HG03565 (cell line): ENCODE measurements around the gene SCFD2.

Source experiments
- ATAC-seq: cut with Tn5 transposase; IDR thresholded peaks from one replicate; pipeline ENCODE4 v1.9.1; 2021; ENCODE audit warnings: mild to moderate bottlenecking, moderate library complexity; ENCODE audit not compliant: unreplicated experiment

Gene SCFD2

DNA sequence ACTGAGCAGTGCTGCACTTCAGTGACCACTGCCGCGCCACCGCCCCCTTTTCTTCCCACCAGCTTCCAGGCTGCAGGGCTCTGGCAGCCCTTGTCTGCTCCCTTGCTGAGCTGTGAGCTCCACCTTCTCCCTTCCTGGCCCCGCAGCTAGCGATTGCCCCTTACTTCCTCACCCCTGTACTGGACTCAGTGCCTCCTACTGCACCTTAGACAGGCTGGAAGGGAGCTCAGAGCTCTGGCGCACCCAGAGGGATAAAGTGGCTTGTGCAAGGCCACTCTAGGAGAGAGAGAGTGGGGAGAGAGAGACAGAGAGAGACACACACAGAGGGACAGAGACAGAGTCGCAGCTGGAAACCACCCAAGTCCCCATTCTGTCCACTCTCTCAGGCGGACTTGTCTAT is 497.7 kb downstream of the SCFD2 start:
- ATAC-seq: no peak

DNA sequence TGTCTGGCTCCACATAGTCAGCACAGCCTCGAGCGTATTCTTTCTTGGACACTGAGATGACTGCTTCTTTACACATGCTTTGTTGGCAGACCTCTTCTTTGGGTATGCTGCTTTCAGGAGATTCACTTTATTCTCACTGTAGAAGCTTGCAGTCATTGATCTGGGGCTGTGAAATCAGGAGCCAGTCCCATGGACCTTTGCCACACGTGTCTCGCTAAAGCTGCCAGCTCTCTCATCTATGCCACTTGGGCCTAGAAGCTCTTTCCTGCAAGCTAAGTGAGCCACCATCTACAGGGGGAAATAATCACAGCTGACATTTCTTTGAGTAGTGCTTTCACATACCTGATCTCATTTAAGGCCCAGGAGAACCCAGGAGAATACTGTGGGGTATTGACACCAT is 498.7 kb downstream of the SCFD2 start:
- no peak for ATAC-seq

DNA sequence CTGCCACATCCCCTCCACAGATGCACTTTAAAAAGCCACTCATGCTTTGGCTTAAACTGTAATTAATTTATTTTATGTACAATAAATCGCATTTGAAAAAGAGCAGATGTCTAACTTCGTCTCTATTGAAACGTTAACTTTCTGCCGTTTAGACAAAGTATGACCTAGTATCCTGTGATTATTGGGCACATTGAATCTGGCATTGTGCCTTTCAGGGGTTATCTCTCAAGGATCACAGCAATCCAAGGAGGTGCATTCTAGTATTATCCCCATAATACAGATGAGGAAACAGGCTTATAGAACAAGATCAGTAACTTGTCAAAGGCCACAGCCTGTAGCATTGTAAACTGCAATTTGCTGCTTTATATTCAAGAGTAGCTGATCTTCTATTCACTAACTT is 499.1 kb downstream of the SCFD2 start:
- ATAC-seq: no peak

DNA sequence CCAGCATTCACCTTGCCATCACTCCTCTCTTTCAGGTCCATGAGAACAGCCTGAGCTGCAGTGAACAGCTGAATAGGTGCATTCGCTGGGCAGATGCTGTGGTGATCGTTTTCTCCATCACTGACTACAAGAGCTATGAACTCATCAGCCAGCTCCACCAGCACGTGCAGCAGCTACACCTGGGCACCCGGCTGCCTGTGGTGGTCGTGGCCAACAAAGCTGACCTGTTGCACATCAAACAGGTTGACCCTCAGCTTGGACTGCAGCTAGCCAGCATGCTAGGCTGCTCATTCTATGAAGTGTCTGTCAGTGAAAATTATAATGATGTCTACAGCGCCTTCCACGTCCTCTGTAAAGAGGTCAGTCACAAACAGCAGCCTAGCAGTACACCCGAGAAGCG is 500.6 kb downstream of the SCFD2 start:
- ATAC-seq: no peak

DNA sequence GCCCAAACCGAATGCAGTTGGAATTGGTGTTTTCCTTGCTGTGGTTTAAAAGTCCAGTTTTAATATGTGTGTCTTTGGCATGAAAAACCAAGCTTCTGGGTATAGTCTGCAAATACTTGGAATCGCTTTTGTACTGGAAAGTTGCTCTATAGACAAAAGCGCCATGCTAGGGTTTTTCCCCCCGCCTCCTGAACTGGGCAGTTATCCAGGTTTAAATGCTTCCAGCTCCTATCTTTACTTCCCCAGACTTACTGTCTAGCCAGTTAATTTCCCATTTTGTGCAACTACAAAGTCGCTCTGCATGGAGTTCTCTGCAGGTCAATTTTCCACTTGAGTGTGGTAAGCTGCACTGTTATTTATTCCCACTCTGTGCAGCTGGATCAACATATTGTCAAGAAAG is 501.1 kb downstream of the SCFD2 start:
- ATAC-seq: no peak

DNA sequence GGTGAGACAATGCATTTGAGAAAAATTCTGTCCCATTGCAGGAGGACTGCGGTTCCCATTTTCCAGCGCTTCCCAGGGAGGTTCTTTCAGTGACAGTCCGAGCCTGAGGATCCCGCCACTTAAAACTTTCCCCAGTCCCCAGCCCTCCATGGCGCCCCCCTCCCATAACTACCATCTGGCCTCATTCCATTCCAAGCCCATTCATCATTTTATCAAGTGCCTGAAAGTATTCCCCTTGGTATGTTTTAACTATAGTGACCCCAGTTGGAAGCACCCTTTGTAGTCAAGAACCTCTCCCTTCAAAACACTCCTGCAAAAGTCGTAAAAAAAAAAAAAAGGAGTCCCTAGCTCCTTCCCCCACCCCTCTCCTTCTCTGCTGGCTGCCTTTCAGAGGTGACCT is 502.5 kb downstream of the SCFD2 start:
- ATAC-seq: no peak

DNA sequence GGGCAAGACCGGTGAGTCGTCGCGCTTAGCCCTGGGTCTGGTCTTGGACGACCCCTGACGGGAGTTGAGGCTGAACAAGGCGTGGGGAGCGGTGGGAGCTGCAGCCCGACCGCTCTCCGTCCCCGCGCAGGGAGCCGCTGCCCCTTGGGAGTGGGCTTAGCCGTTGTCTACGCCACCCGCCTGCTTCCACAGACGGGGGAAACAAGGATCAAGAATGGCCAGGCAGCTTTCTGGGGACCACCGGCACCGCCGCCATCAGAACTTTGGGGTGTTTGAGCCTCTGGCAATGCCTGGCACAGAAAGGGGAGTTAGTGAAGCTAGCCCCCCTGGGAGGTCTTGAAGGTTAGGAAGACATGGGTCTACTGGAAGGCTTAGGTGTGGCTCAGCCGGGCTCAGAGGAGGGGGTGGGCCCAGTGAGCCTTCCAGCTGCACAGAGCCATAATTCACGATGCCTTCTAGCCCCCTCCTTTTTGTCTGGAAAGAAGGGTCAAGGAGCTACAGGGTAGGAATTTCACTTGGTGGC is 503.2 kb downstream of the SCFD2 start:
- no peak for ATAC-seq

DNA sequence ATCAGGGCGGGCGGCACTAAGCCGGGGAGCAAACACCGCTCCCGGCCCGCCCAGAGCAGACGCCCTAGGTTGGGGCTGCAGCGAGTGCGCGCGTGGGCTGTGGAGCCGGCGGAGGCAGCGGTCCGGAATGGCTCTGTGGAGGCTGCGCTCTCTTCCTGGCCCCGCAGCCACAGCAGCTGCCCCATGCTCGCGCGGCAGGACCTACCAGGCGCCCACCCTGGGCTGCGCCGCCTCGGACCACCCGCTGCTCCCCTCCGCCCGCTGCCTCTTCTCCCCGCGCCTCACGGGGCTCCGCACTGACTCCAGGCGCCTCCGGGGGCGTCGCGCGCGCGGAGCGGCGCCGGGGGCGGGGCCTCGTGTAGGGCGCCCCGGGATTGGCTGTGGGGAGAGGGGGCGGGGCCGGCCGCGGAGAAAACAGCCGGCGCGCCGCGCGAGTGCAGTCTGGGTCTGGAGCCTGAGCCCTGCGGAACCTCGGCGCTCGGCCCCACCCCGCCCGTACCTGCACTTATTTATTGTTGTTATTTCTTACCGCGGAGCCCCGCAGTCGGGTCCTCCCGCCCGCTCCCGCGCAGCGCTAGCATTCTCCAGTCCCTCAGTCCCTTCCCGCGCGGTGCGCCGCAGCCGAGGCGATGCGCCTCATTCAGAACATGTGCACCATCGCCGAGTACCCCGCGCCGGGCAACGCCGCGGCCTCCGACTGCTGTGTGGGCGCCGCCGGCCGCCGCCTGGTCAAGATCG is 503.8 kb downstream of the SCFD2 start, which contains the start of gene RASL11B:
TSS of gene RASL11B (plus strand) at position 439 of the 738 bp plus-strand sequence. CDS start at position 630, 191 bp downstream.
- ATAC-seq: peak; percentile 94

DNA sequence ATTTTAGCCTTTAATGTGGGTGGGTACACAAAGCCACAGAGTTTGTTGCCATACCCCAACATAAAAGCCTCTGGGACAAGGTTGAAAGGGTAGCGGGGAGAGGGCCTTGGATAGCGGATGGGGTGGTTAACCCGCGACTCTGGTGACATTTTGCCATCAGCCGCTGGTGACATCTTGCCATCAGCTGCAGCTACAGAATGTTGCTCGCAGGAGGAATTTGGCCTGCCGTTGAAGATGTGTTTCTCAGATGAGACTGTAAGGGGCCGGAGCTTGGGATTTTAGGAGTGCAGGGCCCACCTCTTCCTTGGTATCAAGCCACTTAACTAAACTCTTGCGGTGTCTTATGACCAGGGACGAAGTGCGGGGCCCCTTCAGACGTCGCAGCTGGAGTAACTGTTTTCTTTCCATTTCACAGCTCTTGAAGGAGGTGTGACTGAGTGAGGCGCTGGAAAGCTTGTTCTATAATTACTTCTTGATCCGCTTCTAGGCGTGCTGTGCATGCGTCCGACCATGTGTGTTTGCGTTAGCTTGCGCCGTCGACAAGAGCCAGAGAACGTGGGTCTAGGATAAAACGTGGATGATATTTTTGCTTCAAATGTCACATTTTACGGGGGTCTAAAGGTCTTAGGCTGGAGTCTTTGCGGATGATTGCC is 504.6 kb downstream of the SCFD2 start:
- no peak for ATAC-seq

DNA sequence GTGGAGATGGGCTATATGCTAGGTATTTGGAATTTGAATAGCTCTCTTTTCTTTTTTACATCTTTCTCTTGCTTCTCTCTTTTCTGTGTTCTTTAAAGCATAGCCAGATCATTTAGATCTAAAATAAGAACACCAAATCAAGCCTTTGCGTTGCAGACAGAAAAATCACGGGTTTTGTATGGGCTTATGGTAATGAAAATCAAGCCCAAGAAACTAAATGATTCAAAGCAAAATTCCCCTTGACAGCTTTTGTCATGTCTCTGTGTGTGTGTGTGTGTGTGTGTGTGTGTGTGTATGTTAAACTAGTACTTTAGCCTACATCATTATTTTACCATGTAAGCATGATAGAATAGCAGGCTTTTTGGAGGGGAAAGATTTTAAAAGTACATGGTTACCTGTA is 505.5 kb downstream of the SCFD2 start:
- no peak for ATAC-seq

DNA sequence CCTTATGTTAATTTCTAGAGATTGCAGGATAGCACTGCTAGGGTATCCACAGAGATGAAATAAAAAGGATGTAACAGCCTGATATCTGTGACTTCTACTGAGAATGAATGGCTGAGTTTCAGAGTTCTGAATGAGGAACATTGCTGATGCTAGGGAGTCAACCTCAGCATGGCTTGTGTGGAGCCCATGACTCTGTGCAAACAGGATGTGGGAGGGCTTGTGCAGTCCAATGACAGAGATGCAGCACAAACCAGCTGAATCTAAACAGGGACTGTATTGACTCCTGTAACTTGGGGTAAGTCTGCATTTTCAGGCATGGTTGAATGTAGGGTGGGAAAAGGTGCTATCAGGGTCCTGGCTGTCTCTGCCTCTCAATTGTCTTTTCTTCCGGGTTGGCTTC is 509.1 kb downstream of the SCFD2 start:
- no peak for ATAC-seq

DNA sequence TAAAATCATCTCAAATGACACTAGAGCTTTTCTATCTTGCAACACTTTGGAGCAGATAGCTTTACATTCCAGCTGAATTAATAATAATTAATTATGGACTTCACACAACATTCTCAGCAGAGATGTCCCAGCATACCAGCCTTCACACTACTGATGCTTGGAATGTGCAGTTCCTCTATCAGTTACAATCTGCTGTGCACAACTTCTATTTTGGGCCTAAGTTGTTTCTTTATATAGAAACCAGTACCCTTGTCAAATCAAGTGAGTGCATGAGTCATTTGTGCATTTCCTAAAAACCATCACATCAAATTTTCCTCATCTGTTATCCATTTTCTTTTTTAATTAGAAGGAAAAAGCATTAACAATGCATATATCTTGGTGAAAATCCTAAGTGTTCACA is 512.5 kb downstream of the SCFD2 start:
- ATAC-seq: no peak

DNA sequence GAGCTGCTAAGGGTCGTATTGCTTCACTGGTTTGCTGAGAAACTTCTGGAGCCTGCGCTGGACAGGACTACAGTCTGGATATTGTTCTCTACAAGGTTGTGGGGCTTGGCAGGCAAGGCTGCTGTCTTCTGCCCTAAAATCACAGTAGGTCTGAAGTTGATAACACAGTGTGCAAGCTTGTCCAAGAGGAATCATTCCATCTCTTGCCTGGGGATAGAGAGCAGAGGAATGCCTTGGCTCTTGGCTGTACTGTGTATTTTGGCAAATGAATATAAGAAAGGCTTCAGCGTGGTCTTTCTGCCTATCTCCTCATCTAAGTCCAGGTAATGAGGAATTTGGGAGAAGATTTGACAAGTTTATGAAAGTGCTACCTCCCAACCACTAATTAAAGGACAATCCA is 513.1 kb downstream of the SCFD2 start:
- ATAC-seq: no peak

DNA sequence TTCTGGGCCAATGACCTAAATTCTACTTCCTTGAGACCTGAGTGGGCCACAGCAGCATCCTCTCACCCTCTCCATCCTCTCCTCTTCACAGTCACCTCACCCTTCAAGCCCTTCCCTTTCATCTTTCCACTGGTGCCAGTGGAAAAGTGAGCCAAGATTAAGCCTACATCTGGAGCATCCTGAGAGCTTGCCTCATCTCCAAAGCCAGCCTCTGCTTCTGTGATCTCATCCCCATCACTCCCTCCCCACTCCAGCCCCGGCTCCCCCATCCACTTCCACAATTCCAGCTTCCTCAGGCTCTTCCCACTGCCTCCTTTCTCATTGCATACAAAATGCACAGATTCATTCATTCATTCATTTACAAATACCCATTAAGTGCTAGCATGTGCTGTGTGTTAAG is 513.8 kb downstream of the SCFD2 start:
- ATAC-seq: no peak

DNA sequence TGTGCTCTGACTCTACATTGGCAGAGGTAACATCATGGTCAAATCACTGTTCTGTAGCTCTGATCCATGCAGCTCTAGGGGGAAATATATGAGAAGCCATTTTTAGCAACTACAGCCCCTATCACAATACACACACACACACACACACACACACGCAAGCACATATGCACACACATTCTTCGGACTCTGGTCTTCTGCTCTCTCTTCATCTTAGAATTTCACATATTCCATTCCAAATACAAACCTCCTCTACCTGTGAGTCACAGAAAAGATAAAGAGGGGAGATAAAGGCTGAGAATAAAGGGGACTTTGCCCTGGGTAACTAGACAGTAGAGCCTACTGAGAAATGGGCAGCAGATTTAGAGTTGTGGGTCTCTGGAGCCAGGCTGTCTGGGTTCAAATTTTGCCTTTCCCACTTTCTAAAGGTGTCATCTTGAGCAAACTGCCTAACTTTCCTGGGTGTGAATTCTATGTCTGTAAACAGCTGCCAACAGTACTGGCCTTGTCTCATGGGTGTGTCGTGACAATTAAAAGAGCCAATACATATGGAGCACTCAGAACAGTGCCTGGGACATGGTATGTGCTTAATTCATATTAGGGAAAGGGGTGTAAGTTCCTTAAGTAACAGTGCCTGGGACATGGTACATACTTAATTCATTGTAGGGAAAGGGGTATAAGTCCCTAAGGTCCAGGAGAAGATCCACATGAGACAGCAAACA is 515.3 kb downstream of the SCFD2 start:
- no peak for ATAC-seq

DNA sequence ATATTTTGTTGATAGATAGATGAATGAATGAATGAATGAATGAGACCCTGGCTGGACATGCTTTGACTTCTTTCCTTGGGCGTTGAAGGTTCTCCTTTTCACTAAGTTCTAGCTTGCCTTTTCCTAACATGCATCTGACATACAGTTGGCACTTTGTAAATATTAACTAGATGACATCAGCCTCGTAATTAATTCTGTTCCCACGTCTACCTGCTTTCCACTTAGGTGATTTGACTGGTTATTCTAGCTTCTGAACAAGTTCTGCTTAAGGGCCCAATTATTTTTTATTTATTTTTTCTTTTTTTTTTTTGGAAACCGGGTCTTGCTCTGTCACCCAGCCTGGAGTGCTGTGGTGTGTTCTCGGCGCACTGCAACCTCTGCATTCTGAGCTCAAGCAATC is 517.6 kb downstream of the SCFD2 start:
- no peak for ATAC-seq

DNA sequence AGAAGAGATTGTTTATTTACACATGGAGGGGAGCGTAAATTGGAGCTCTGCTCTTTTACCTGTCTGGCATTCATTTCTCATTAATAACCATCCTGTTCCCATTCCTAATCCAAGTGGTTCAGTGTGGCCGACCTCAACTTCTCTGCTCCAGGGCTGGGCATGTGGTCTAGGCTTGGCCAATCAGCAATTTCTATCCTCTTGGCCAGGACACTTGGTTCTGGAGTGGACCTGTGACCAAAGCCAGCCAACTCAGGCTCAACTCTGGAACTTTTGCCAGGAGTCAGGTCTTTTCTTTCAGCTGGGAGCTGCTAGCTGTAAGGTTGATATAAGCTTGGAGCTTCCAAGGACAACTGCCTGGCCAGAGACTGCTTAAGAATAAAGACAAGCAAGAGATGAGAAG is 519.4 kb downstream of the SCFD2 start:
- ATAC-seq: no peak

DNA sequence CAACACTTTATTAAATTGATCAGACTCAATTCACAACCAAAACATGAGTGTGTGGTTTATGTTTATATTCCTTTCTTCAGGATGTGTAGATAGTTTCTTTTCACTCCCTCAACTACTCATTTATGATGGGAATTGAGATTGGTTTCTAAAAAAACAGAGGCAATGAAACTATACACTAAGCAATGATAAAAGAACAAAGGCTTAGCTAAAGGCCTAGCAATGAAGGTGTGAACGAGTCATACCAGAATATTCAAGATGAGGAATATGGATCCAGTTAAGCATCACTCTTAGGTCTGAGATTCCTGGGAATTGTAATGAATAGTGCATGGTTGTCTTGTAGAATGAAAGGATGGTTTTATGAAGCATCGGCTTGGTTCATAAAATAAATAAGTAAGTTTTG is 521.3 kb downstream of the SCFD2 start:
- no peak for ATAC-seq

DNA sequence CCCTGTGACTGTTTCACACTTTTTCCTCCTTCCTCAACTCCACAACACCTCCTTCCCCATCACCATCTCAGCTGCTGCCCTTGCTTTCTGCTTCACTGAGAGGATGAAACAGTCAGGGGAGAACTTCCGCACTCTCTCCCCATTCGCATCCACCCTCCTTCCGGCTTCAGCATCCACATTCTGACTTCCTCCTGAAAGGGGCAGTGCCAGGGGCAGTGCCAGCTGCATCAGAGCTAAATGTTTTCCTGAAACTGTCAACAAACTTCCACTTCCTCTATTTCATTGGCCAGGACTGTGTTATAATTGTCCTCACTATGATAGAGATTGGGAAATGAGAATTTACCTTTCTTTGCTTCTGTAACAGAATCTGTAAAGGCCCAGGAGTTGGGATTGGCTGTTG is 521.9 kb downstream of the SCFD2 start:
- no peak for ATAC-seq

DNA sequence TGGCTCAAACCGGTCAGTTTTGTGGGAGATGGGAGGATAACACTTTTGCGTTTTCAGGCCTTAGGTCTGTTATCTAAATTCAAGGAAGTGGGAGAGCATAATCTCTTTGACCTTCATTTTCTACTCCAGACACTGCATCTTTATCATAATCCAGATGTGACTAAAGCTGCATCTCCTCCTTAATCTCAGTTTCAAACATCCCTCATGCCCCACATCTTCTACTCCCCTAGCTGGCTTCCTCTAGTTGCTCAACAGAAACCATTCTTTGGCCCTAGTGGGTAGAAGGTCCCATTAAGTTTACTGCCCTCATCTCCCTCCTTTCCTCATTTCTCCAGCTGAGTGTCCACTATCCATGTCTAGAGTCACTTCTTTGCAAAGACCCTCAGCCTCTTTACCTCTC is 522.5 kb downstream of the SCFD2 start:
- no peak for ATAC-seq

DNA sequence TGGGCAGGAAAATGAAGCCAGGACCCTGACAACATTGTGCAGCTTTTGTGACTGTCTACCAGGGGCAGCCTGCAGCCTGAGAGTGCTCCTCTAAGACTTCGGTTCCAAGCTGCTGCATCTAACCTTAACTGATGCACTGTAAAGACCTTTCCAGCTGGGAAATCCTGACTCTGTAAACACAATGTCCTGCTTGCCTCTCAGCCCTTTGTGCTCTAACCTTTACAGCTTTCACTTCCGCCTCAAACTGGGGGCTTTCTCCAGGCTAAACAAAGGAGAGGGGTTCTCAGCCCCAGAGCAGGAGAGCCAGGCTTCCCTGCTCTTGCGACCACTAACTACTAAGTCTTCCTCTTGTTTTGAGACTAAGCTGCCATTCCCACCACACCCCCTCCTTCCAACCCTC is 523.1 kb downstream of the SCFD2 start:
- ATAC-seq: no peak
